GM18526 (cell line): Measurements from ENCODE around the gene GSKIP.

Experiments
- POLR2A ChIP-seq: IDR thresholded peaks from 3 replicates; pipeline ENCODE4 v1.6.1; 2011; ENCODE audit not compliant: insufficient read length; ENCODE audit errors: extremely low read depth

Gene GSKIP

DNA sequence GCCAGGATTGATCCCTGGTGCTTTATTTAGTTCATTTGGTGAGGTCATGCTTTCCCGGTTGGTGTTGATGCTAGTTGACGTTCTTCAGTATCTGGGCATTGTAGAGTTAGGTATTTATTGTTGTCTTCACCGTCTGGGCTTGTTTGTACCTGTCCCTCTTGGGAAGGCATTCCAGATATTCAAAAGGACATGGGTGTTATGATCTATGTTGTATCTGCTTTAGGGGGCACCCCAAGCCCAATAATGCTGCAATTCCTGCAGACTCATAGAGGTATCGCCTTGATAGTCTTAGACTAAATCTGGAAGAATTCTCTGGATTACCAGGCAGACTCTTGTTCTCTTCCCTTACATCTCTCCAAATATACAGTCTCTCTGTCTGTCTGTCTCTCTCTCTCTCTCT lies 70.7 kb downstream of the GSKIP start:
- no peak for TF ChIP-seq POLR2A
